Neural progenitor cell (in vitro differentiated cells): ENCODE data around the gene GNG4.

Experiments used
- CTCF ChIP-seq: fragments of 200-600 bp; sonication (generic); IDR thresholded peaks from 2 replicates; pipeline ENCODE4 v1.5.1; 2017; ENCODE audit warnings: antibody characterized with exemption, mild to moderate bottlenecking
- EZH2 ChIP-seq: fragments of 200-600 bp; sonication (generic); IDR thresholded peaks from 2 replicates; pipeline ENCODE4 v1.6.1; 2017; ENCODE audit warnings: antibody characterized with exemption, mild to moderate bottlenecking, moderate library complexity
- EZH2phosphoT487 ChIP-seq: fragments of 200-600 bp; sonication (generic); IDR thresholded peaks from 2 replicates; pipeline ENCODE4 v1.6.1; 2017; ENCODE audit warnings: antibody characterized with exemption

GRCh38 chr1:235646463-235646862, 3.1 kb downstream of the GNG4 start:
- no peak for TF ChIP-seq CTCF
- no peak for TF ChIP-seq EZH2
- TF ChIP-seq EZH2phosphoT487, result no peak
